ENCODE results near the gene C1QTNF12. TPM values are rescaled to one million over a fixed set of nuclear protein-coding genes. Genes with fewer than 3 reads are reported as not detected.

C1QTNF12 gene
- total RNA-seq, 2 experiments from 2014 or later = 3.4 to 4.8 TPM

- peaks cover 0 to 24% of the 10 kb centered on the region in 2 experiments for H3K9me3 ChIP-seq (ENCODE audit: control insufficient read depth in 1 of 2, insufficient read depth in 1 of 2, low read length in 2 of 2)
- POLR2A ChIA-PET = no interaction called here
- DNase-seq (no peak), ATAC-seq (ENCODE audit: poor library complexity) (no peak)
- no peaks in the 10 kb centered on the region for H3K36me3 Mint-ChIP-seq (ENCODE audit: low read depth)
- no peak overlapping the region for H3K27ac ChIP-seq (ENCODE audit: low read depth in 1 of 2, low read length in 2 of 2)
- no peaks in the 10 kb centered on the region for H3K27me3 Mint-ChIP-seq
- intact Hi-C loops (cut with DNase I, micrococcal nuclease) = no loop called here
- H3K4me1 ChIP-seq (ENCODE audit: insufficient read depth, low read length) = peaks cover 5% of the 10 kb centered on the region
- H3K27me3 ChIP-seq (ENCODE audit: control insufficient read depth in 1 of 2, insufficient read depth in 2 of 2, low read length in 2 of 2) = peaks cover 12 to 25% of the 10 kb centered on the region in 2 experiments
- no peak overlapping the region for H3K4me3 ChIP-seq (ENCODE audit: low read length)
- no peaks in the 10 kb centered on the region for H3K4me1 Mint-ChIP-seq (ENCODE audit: low read depth)
- no peaks in the 10 kb centered on the region for H3K9me3 Mint-ChIP-seq
- H3K27ac Mint-ChIP-seq = no peak overlapping the region
- H3K4me3 Mint-ChIP-seq = no peak overlapping the region
- CTCF ChIA-PET = no interaction called here
- H3K36me3 ChIP-seq (ENCODE audit: insufficient read depth, low read length) = no peaks in the 10 kb centered on the region
- TF ChIP-seq, protein P1, sequence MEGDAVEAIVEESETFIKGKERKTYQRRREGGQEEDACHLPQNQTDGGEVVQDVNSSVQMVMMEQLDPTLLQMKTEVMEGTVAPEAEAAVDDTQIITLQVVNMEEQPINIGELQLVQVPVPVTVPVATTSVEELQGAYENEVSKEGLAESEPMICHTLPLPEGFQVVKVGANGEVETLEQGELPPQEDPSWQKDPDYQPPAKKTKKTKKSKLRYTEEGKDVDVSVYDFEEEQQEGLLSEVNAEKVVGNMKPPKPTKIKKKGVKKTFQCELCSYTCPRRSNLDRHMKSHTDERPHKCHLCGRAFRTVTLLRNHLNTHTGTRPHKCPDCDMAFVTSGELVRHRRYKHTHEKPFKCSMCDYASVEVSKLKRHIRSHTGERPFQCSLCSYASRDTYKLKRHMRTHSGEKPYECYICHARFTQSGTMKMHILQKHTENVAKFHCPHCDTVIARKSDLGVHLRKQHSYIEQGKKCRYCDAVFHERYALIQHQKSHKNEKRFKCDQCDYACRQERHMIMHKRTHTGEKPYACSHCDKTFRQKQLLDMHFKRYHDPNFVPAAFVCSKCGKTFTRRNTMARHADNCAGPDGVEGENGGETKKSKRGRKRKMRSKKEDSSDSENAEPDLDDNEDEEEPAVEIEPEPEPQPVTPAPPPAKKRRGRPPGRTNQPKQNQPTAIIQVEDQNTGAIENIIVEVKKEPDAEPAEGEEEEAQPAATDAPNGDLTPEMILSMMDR (IDR thresholded peaks at IDR 0.05) = no peak
Observed at GRCh38 chr1:1242461-1243265, 3.9 kb downstream of the C1QTNF12 start.

- ChIA-PET CTCF (no interaction called here), POLR2A (no interaction called here)
- Histone ChIP-seq H3K36me3 (ENCODE audit: insufficient read depth, low read length) (no peaks in the 10 kb centered on the region), H3K27ac (ENCODE audit: low read depth in 1 of 2, low read length in 2 of 2) (no peak overlapping the region), H3K9me3 (ENCODE audit: control insufficient read depth in 1 of 2, insufficient read depth in 1 of 2, low read length in 2 of 2) (peaks cover 0 to 21% of the 10 kb centered on the region in 2 experiments), H3K4me3 (ENCODE audit: low read length) (no peak overlapping the region), H3K27me3 (ENCODE audit: control insufficient read depth in 1 of 2, insufficient read depth in 2 of 2, low read length in 2 of 2) (peaks cover 12 to 19% of the 10 kb centered on the region in 2 experiments), H3K4me1 (ENCODE audit: insufficient read depth, low read length) (peaks cover 5% of the 10 kb centered on the region)
- TF ChIP-seq, protein P1 (IDR thresholded peaks at IDR 0.05) = no peak
- no peak overlapping the region for H3K27ac Mint-ChIP-seq
- ATAC-seq (ENCODE audit: poor library complexity) = no peak
- no peaks in the 10 kb centered on the region for H3K36me3 Mint-ChIP-seq (ENCODE audit: low read depth)
- no peaks in the 10 kb centered on the region for H3K9me3 Mint-ChIP-seq
- H3K4me1 Mint-ChIP-seq (ENCODE audit: low read depth) = no peaks in the 10 kb centered on the region
- intact Hi-C loops (cut with DNase I, micrococcal nuclease) = no loop called here
- no peaks in the 10 kb centered on the region for H3K27me3 Mint-ChIP-seq
- no peak for DNase-seq
- no peak overlapping the region for H3K4me3 Mint-ChIP-seq
Observed at GRCh38 chr1:1241588-1242219, 4.8 kb downstream of the C1QTNF12 start.

- Histone ChIP-seq H3K4me3 (ENCODE audit: low read length) (no peak overlapping the region), H3K36me3 (ENCODE audit: insufficient read depth, low read length) (no peaks in the 10 kb centered on the region), H3K27me3 (ENCODE audit: control insufficient read depth in 1 of 2, insufficient read depth in 2 of 2, low read length in 2 of 2) (peaks cover 10 to 16% of the 10 kb centered on the region in 2 experiments), H3K27ac (ENCODE audit: low read depth in 1 of 2, low read length in 2 of 2) (no peak overlapping the region), H3K9me3 (ENCODE audit: control insufficient read depth in 1 of 2, insufficient read depth in 1 of 2, low read length in 2 of 2) (peaks cover 0 to 21% of the 10 kb centered on the region in 2 experiments), H3K4me1 (ENCODE audit: insufficient read depth, low read length) (peaks cover 5% of the 10 kb centered on the region)
- intact Hi-C loops (cut with DNase I, micrococcal nuclease) = no loop called here
- Mint-ChIP-seq H3K27ac (no peak overlapping the region), H3K36me3 (ENCODE audit: low read depth) (no peaks in the 10 kb centered on the region), H3K4me1 (ENCODE audit: low read depth) (no peaks in the 10 kb centered on the region), H3K27me3 (no peaks in the 10 kb centered on the region), H3K4me3 (no peak overlapping the region), H3K9me3 (no peaks in the 10 kb centered on the region)
- ChIA-PET POLR2A (no interaction called here), CTCF (no interaction called here)
- DNase-seq (no peak), ATAC-seq (ENCODE audit: poor library complexity) (no peak)
- TF ChIP-seq, protein P1 (IDR thresholded peaks at IDR 0.05) = no peak
Observed at GRCh38 chr1:1240822-1241587, 5.5 kb downstream of the C1QTNF12 start.

All from CD4-positive, alpha-beta T cell (primary cell).